Activated CD4-positive, alpha-beta T cell treated with anti-CD3 and anti-CD28 coated beads for 48 hours (primary cell): ENCODE measurements around the gene LTA4H.
"Not testable (repeated sequence)": the region's sequence is repeated elsewhere in the genome, so short reads cannot be mapped to it uniquely, and the experiment has no call there.

ENCODE experiments used
- DNase-seq: peaks from one replicate; pipeline ENCODE4 v3.0.0-alpha.2; 2020

LTA4H gene

DNA sequence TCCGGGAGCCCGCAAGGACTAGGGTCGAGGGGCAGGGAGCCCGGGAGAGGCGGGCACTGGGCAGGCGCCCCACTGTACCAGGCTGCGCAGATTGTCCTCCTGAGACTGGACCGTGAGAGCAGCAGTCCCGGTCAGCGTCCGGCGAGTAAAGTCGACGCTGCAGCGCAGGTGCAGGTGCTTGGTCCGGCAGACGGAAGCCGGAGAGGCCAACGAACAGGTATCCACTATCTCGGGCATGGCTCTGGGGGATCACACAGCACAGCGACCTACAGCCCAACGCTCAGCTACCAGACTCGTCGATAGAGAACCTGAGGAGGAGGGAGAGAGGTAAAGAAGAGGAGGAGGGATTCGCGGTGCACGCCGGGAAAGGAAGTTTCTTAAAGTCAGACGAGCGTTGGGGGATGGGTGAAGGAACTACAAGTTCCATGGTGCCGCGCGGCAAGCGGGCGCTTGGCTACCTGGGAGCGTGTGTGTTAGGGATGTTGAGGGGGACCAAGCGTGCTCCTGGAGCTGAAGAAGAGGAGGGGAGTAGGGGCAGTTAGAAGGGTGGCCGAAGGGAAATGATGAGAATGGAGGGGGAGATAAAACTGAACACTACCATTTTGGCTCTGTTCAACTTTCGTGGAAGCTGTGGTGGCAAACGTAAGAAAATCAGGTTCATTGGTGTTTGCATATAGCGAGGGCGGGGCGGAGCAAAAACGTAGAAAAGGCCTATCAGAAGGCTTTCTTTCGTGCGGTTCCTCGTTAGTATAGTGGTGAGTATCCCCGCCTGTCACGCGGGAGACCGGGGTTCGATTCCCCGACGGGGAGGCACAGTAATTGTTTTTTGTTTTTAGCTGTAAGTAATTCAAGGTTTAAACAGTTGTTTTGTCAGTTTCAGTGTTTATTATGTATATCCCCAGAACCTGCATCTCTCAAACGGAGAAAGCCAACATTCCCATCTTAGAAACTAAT is at the start of gene LTA4H:
LTA4H (minus strand) TSS at position 305 of the 954 bp plus-strand sequence; CDS start at position 237, 68 bp downstream.
- peak; percentile 97 for DNase-seq

GRCh38 chr12:96084624-96085023 is 49.2 kb upstream of the LTA4H start:
- no peak for DNase-seq

GRCh38 chr12:96083020-96083719 is 47.8 kb upstream of the LTA4H start:
- no peak for DNase-seq

GRCh38 chr12:96081596-96081995 is 46.2 kb upstream of the LTA4H start:
- DNase-seq: no peak

DNA sequence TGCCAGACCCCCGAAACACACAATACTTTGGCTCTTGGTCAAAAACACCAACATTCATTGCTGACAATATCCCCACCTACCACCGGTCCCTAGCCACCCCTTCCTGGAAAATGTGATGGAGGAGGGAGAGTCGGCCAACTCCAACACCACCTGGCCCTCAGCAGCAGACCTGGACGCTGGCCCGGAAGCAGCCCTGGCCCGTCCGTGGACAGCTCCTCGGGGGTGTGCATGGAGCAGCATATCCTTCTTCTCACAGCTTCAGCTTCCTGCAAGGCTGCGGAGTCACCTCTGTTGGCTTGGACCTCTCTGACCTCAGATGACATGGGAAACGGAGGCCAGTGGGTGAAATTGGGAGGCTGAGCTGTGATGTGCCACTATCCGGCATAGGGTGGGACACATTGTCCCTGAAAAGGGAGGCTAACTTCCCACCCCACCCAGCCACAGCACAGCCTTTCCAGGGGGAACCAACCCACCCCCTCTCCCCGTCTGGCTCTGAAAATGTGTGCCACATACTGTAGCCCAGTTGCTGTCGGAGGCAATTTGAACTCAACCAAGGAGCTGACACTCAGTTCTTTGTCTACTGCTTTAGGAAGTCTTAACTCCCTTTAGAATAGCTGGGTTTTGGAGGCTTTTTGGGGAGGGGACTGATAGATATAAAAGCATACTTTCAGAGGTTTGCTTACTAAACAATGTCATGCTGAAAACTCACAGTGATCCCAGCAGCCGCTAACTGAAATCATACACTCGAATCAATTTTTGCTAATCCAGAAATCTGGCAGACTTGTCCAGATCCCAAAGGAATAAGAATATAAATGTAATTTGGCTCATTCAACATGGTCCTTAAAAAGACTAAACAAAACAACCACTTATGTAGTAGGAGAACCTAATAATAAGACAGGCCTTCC is 43.1 kb upstream of the LTA4H start:
- no peak for DNase-seq

- no peak for DNase-seq
Observed at GRCh38 chr12:96077081-96077480, 41.7 kb upstream of the LTA4H start.

DNA sequence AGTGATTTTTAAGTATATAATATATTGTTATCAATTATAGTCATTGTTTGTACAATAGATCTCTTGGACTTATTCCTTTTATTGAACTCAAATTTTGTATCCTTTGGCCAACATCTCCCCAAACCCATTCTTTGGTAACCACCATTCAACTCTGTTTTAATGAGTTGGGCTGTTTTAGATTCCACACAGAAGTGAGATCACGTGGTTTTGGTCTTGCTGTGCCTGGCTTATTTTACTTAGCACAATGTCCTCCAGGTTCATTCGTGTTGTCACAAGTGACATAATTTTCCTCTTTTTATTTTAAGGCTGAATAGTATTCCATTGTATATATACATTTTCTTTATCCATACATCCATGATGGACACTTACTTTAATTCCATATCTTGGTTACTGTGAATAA is 40.2 kb upstream of the LTA4H start:
- DNase-seq: no peak

GRCh38 chr12:96073346-96074330 is 38.3 kb upstream of the LTA4H start:
- no peak for DNase-seq

DNA sequence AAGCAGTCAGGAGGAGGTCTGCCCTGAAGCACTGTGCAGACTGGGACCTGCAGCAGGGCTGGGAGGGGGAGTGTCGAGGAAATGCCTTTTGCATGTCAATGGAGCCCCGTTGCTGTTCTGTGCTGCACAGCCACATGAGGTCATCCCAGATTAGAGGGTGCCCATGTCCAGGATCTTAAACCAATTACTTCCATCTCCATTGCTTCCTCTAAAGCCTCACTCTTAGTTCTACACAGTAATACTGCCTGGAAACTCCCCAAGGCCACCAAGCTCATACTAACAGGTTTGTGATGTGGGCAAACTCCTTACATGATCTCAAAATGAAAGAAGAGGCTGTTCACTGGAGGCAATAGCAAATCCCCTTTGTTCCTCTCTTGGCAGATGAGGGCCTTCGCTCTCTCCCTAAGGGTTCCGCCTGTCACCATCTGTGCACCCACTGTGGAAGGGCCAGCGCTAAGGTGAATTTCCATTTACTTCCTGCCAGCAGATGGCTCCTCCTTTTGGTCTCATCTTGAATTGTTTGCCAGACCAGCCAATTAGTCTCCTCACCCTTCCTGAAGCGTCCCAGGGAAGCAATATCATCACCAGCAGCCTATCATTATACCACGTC is 35.4 kb upstream of the LTA4H start:
- no peak for DNase-seq

GRCh38 chr12:96069511-96070231 is 34.3 kb upstream of the LTA4H start:
- DNase-seq: no peak

- DNase-seq: no peak
Observed at GRCh38 chr12:96068636-96069035, 33.2 kb upstream of the LTA4H start.

DNA sequence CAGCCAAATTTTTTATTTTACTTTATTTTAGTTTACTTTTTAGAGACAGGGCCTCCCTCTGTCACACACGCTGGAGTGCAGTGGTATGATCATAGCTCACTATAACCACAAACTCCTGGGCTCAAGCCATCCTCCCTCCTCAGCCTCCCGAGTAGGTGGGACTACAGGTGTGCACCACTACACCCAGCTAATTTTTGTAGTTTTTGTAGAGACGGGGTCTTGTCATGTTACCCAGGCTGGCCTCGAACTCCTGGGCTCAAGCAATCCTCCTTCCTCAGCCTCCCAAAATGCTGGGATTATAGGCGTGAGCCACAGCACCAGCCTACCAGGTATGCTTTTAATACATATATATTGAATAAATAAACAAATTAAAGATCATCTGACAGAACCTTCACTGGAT is 32.7 kb upstream of the LTA4H start:
- no peak for DNase-seq

GRCh38 chr12:96065776-96066175 is 30.4 kb upstream of the LTA4H start:
- DNase-seq: not testable (repeated sequence)

DNA sequence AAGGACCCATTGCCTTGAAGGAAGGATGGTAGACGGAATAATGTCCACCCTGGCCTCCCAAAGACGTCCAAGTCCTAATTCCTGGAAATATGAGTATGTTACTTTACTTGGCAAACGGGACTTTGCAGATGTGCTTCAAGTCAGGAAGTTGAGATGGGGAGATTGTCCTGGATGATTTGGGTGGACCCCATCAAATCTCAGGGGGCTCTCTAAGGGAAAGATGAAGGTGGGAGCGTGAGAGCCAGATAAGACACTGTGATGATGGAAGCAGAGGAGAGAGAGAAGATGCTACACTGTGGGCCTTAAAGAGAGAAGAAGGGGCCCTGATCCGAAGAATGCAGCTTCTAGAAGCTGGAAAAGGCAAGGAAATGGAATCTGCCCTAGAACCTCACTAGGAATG is 29.6 kb upstream of the LTA4H start:
- DNase-seq: no peak

DNA sequence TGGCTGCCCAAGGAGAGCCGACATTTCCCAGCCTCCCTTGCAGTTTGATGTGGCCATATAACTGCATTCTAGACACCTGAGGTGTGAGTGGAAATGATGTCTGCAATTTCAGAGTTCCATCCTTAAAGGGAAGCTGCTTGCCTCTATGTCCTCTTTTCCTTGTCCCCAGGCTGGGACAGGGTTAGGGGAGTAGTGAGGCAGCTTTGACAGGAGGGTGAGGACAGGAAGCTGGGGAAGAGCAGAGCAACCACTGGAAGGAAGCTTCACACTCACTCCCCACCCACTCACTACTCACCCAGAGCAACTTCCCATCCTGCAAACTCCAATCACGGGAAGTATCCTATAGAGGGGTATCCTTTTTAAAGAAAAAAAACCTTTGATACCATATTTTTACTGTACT is 28.9 kb upstream of the LTA4H start:
- DNase-seq: no peak

DNA sequence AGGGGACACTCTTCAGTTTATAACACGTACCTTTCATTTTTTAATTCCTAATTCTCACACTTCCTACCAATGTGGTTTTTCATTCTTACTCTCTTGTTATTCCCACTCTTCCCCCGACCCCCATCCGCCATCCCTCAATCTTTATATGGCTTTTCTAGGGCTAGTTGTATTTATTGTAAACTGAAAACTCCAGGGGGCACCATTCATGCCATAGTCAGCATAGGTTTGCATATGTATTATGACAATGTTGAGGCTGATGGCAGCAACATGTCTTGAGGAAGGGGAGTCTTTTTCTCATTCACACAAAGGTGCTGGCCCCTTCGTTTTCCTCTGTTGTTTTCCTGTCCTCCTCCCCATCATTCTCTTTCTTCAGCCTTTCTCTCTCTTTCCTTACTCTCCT is 27.7 kb upstream of the LTA4H start:
- no peak for DNase-seq

DNA sequence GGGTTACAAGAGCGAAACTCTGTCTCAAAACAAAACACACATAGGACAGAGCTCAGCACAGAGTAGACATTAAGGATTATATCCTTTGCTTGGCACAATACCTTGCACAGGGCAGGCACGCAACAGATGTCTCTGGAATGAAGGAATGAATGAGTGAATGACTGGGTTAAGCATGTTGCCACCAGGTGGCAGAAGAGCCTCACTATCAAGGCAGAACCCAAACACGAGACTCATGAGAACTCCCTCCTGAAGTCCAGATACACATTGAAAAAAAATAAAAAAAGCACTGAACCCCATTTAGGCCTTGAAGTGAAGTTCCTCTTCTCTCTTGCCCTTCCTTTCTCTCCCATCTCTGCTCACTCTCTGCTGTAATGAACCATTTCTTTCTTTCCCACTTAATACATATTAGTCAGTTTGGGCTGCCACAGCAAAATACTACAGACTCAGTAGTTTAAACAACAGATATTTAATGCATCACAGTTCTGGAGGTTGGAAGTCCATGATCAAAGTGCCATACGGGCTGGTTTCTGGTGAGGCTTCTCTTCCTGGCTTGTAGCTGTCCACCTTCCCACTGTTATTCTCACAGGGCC is 26.6 kb upstream of the LTA4H start:
- peak; percentile 84 for DNase-seq

DNA sequence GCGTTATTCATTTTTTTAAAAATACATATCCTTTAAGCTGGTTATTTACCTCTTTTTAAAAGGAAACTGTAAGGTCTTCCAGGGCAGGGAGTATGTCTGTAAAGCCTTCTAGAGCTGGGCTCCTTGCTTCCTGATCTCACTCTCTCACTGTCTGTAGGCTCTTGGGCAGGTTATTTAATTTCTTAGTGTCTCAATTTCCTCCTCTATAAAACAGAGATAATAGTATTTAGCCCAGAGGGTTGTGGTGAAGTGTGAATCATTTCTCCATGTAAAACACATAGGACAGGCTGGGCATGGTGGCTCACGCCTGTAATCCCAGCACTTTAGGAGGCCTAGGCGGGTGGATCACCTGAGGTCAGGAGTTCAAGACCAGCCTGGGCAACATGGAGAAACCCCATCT is 25.9 kb upstream of the LTA4H start:
- no peak for DNase-seq

GRCh38 chr12:96060041-96060440 is 24.7 kb upstream of the LTA4H start:
- DNase-seq: no peak

GRCh38 chr12:96057986-96058553 is 22.7 kb upstream of the LTA4H start:
- DNase-seq: no peak
